ENCODE results near the gene PLPPR2.
"Not testable (repeated sequence)": the region's sequence is repeated elsewhere in the genome, so short reads cannot be mapped to it uniquely, and the experiment has no call there.

PLPPR2 gene

GRCh38 chr19:11404588-11405222 is 49.5 kb downstream of the PLPPR2 start:
- no peak for TF ChIP-seq CTCF (IDR thresholded peaks at IDR 0.05; ENCODE audit: low read depth, low read length)
- DNase-seq (ENCODE audit: low read depth, low spot score): no peak
- no peak overlapping the region for H3K4me3 ChIP-seq (ENCODE audit: low read depth, low read length)
- in situ Hi-C loops (cut with HindIII; ENCODE audit: low sequenced_read_pairs): no loop called here

- in situ Hi-C loops (cut with HindIII; ENCODE audit: low sequenced_read_pairs): no loop called here
- peak; percentile 49 for TF ChIP-seq CTCF (IDR thresholded peaks at IDR 0.05; ENCODE audit: low read depth, low read length)
- no peak for DNase-seq (ENCODE audit: low read depth, low spot score)
- no peak overlapping the region for H3K4me3 ChIP-seq (ENCODE audit: low read depth, low read length)
Measured at GRCh38 chr19:11405846-11406643, 50.8 kb downstream of the PLPPR2 start.

- DNase-seq (ENCODE audit: low read depth, low spot score); in situ Hi-C loops (cut with HindIII; ENCODE audit: low sequenced_read_pairs); H3K4me3 ChIP-seq (ENCODE audit: low read depth, low read length): not testable (repeated sequence)
Measured at GRCh38 chr19:11406703-11407236, 51.5 kb downstream of the PLPPR2 start.

GRCh38 chr19:11408591-11408990 is 53.4 kb downstream of the PLPPR2 start:
- in situ Hi-C loops (cut with HindIII; ENCODE audit: low sequenced_read_pairs): no loop called here
- TF ChIP-seq CTCF (IDR thresholded peaks at IDR 0.05; ENCODE audit: low read depth, low read length): no peak
- DNase-seq (ENCODE audit: low read depth, low spot score): no peak
- no peak overlapping the region for H3K4me3 ChIP-seq (ENCODE audit: low read depth, low read length)

GRCh38 chr19:11410682-11411081 is 55.5 kb downstream of the PLPPR2 start:
- no peak for TF ChIP-seq CTCF (IDR thresholded peaks at IDR 0.05; ENCODE audit: low read depth, low read length)
- in situ Hi-C loops (cut with HindIII; ENCODE audit: low sequenced_read_pairs): no loop called here
- no peak overlapping the region for H3K4me3 ChIP-seq (ENCODE audit: low read depth, low read length)
- DNase-seq (ENCODE audit: low read depth, low spot score): peak; percentile 12

GRCh38 chr19:11414544-11414943 is 59.3 kb downstream of the PLPPR2 start:
- in situ Hi-C loops (cut with HindIII; ENCODE audit: low sequenced_read_pairs): no loop called here
- H3K4me3 ChIP-seq (ENCODE audit: low read depth, low read length): no peak overlapping the region
- no peak for DNase-seq (ENCODE audit: low read depth, low spot score)
- TF ChIP-seq CTCF (IDR thresholded peaks at IDR 0.05; ENCODE audit: low read depth, low read length): no peak

All from astrocyte of the spinal cord (primary cell).